GM12865 (cell line): ENCODE measurements around the gene RNF167.

Source experiments
- DNase-seq: peaks from one replicate; pipeline ENCODE4 v3.0.0; 2010; ENCODE audit warnings: low read depth
- H3K4me3 ChIP-seq: 2 replicates; pipeline ENCODE4 v1.5.1; 2011; ENCODE audit warnings: mild to moderate bottlenecking, low read depth, low read length, control low read depth
- CTCF ChIP-seq: IDR thresholded peaks from 2 replicates; pipeline ENCODE4 v1.5.1; 2011; ENCODE audit warnings: low read length, control low read depth, low read depth, inconsistent platforms; ENCODE audit not compliant: insufficient read depth; ENCODE audit errors: missing control alignments

Gene RNF167

GRCh38 chr17:4948931-4949320, 8.9 kb downstream of the RNF167 start:
- H3K4me3 ChIP-seq: peak overlapping the region; percentile 81
- DNase-seq: peak; percentile 95
- no peak for TF ChIP-seq CTCF

GRCh38 chr17:4949321-4950074, 9.4 kb downstream of the RNF167 start:
- no peak for TF ChIP-seq CTCF
- peak overlapping the region; percentile 81 for H3K4me3 ChIP-seq
- peak; percentile 97 for DNase-seq

- H3K4me3 ChIP-seq: peak overlapping the region; percentile 81
- no peak for TF ChIP-seq CTCF
- peak; percentile 68 for DNase-seq
These were observed 10.1 kb downstream of the RNF167 start for GRCh38 chr17:4950075-4950745.

- DNase-seq: no peak
- TF ChIP-seq CTCF: no peak
- H3K4me3 ChIP-seq: peak within 1 kb of the TSS; percentile 81
These were observed 10.7 kb downstream of the RNF167 start, which contains the start of gene ENO3 for GRCh38 chr17:4950746-4951204. Gene ENO3, plus strand, starts transcription at chr17:4951119. Its CDS starts 711 bp downstream, at chr17:4951830.

GRCh38 chr17:4951486-4951885, 11.4 kb downstream of the RNF167 start:
- H3K4me3 ChIP-seq: peak overlapping the region; percentile 81; the same call in 1 of the 2 replicates
- DNase-seq: no peak
- no peak for TF ChIP-seq CTCF

- TF ChIP-seq CTCF: no peak
- no peak for DNase-seq
- no peak overlapping the region for H3K4me3 ChIP-seq
These were observed 13.4 kb downstream of the RNF167 start for GRCh38 chr17:4953451-4953961.
